KMS-11 (cell line): ENCODE measurements around the gene GGA1.

ENCODE experiments used
- H2AFZ ChIP-seq: fragments of 200-600 bp; sonication (generic); 2 replicates; pipeline ENCODE4 v1.6.1; 2016; ENCODE audit warnings: antibody characterized with exemption, mixed run types, low read depth
- H3K27ac ChIP-seq: fragments of 200-600 bp; sonication (generic); 2 replicates; pipeline ENCODE4 v1.6.1; 2016; ENCODE audit warnings: mild to moderate bottlenecking, mixed run types
- H3K27me3 ChIP-seq: fragments of 200-600 bp; sonication (generic); 2 replicates; pipeline ENCODE4 v1.6.1; 2017; ENCODE audit warnings: mild to moderate bottlenecking, low read depth, mixed run types, moderate library complexity; ENCODE audit not compliant: insufficient read depth
- H3K36me3 ChIP-seq: fragments of 200-600 bp; sonication (generic); 2 replicates; pipeline ENCODE4 v1.6.1; 2017; ENCODE audit warnings: mild to moderate bottlenecking, mixed run types; ENCODE audit not compliant: insufficient read depth
- H3K4me1 ChIP-seq: fragments of 200-600 bp; sonication (generic); 2 replicates; pipeline ENCODE4 v1.6.1; 2016; ENCODE audit warnings: mild to moderate bottlenecking, low read depth, mixed run types; ENCODE audit not compliant: poor library complexity, severe bottlenecking
- H3K4me2 ChIP-seq: fragments of 200-600 bp; sonication (generic); 2 replicates; pipeline ENCODE4 v1.7.0; 2016; ENCODE audit warnings: mild to moderate bottlenecking, mixed run types
- H3K4me3 ChIP-seq: fragments of 200-600 bp; sonication (generic); IDR thresholded peaks from 2 replicates; pipeline ENCODE4 v1.6.1; 2017; ENCODE audit warnings: low read depth, low read length, mixed read lengths; ENCODE audit not compliant: insufficient read depth
- H3K79me2 ChIP-seq: fragments of 200-600 bp; sonication (generic); 2 replicates; pipeline ENCODE4 v1.6.1; 2016; ENCODE audit warnings: low read depth, mixed run types; ENCODE audit not compliant: insufficient read depth
- H3K9ac ChIP-seq: fragments of 200-600 bp; sonication (generic); 2 replicates; pipeline ENCODE4 v1.6.1; 2016; ENCODE audit warnings: mild to moderate bottlenecking, mixed run types
- H4K20me1 ChIP-seq: fragments of 200-600 bp; sonication (generic); 2 replicates; pipeline ENCODE4 v1.6.1; 2016; ENCODE audit warnings: mild to moderate bottlenecking, mixed run types; ENCODE audit not compliant: insufficient read depth
- CTCF ChIP-seq: fragments of 200-600 bp; sonication (generic); conservative IDR thresholded peaks from 2 replicates; pipeline ENCODE4 v1.6.1; 2017; ENCODE audit warnings: low read depth, mild to moderate bottlenecking, antibody characterized with exemption, low read length, moderate library complexity, mixed read lengths

Gene GGA1

GRCh38 chr22:37571258-37571991 is 37.2 kb upstream of the GGA1 start:
- no peak overlapping the region for H3K4me2 ChIP-seq
- no peak overlapping the region for H3K9ac ChIP-seq
- no peak for TF ChIP-seq CTCF
- no peaks in the 10 kb centered on the region for H3K36me3 ChIP-seq
- H3K4me1 ChIP-seq, result peaks cover 7% of the 10 kb centered on the region
- H2AFZ ChIP-seq, result no peak overlapping the region
- H4K20me1 ChIP-seq, result no peaks in the 10 kb centered on the region
- no peak overlapping the region for H3K4me3 ChIP-seq
- H3K79me2 ChIP-seq, result no peaks in the 10 kb centered on the region
- no peak overlapping the region for H3K27ac ChIP-seq
- H3K27me3 ChIP-seq, result peaks cover 64% of the 10 kb centered on the region

GRCh38 chr22:37571992-37572373 is 36.7 kb upstream of the GGA1 start:
- H3K27me3 ChIP-seq, result peaks cover 69% of the 10 kb centered on the region

GRCh38 chr22:37575490-37576003 is 33.1 kb upstream of the GGA1 start:
- H3K79me2 ChIP-seq, result no peaks in the 10 kb centered on the region

More at GRCh38 chr22:37571992-37572373, 36.7 kb upstream of the GGA1 start:
- no peaks in the 10 kb centered on the region for H4K20me1 ChIP-seq
- H3K4me2 ChIP-seq, result no peak overlapping the region
- no peak overlapping the region for H3K9ac ChIP-seq
- no peak overlapping the region for H3K27ac ChIP-seq
- no peak overlapping the region for H3K4me3 ChIP-seq
- no peak for TF ChIP-seq CTCF
- H3K79me2 ChIP-seq, result no peaks in the 10 kb centered on the region
- H3K36me3 ChIP-seq, result no peaks in the 10 kb centered on the region
- H3K4me1 ChIP-seq, result peaks cover 2% of the 10 kb centered on the region
- H2AFZ ChIP-seq, result no peak overlapping the region

GRCh38 chr22:37578002-37578401 is 30.6 kb upstream of the GGA1 start:
- Histone ChIP-seq H3K4me3 (no peak overlapping the region), H3K4me1 (peaks cover 6% of the 10 kb centered on the region), H3K79me2 (no peaks in the 10 kb centered on the region), H4K20me1 (no peaks in the 10 kb centered on the region), H3K36me3 (no peaks in the 10 kb centered on the region), H3K27me3 (peaks cover 60% of the 10 kb centered on the region), H2AFZ (no peak overlapping the region), H3K27ac (no peak overlapping the region), H3K4me2 (no peak overlapping the region), H3K9ac (no peak overlapping the region)
- no peak for TF ChIP-seq CTCF

More at GRCh38 chr22:37575490-37576003, 33.1 kb upstream of the GGA1 start:
- TF ChIP-seq CTCF, result no peak
- H3K36me3 ChIP-seq, result no peaks in the 10 kb centered on the region
- peaks cover 56% of the 10 kb centered on the region for H3K27me3 ChIP-seq
- H3K27ac ChIP-seq, result no peak overlapping the region
- no peaks in the 10 kb centered on the region for H4K20me1 ChIP-seq
- H3K9ac ChIP-seq, result no peak overlapping the region
- H3K4me2 ChIP-seq, result no peak overlapping the region
- no peak overlapping the region for H3K4me3 ChIP-seq
- H2AFZ ChIP-seq, result no peak overlapping the region
- peaks cover 6% of the 10 kb centered on the region for H3K4me1 ChIP-seq
